ENCODE measurements around the gene PKIB.

PKIB gene

DNA sequence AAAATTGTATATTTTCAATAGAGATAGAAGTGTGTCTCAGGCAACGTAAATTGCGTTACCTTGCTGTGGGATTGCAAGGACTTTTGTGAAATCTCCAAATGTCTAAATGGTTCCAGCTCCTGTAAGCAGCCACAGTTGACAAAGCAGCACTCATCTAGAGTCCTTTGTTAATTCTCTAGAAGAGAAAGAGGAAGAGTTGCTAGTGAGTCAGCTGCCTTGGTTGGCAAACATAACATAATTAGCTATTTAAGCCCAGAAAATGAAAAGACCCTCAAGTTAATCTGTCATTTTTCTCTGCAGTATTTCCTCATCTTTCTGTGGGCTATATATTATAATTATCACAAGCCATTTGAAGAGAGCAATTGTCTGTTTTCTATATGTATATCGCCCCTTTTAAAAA, 102.9 kb downstream of the PKIB start:
- DNase-seq (ENCODE audit: extremely low read depth, low read depth): no peak
- TF ChIP-seq, protein P1, sequence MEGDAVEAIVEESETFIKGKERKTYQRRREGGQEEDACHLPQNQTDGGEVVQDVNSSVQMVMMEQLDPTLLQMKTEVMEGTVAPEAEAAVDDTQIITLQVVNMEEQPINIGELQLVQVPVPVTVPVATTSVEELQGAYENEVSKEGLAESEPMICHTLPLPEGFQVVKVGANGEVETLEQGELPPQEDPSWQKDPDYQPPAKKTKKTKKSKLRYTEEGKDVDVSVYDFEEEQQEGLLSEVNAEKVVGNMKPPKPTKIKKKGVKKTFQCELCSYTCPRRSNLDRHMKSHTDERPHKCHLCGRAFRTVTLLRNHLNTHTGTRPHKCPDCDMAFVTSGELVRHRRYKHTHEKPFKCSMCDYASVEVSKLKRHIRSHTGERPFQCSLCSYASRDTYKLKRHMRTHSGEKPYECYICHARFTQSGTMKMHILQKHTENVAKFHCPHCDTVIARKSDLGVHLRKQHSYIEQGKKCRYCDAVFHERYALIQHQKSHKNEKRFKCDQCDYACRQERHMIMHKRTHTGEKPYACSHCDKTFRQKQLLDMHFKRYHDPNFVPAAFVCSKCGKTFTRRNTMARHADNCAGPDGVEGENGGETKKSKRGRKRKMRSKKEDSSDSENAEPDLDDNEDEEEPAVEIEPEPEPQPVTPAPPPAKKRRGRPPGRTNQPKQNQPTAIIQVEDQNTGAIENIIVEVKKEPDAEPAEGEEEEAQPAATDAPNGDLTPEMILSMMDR (IDR thresholded peaks at IDR 0.05; ENCODE audit: low read depth, low read length): no peak

DNA sequence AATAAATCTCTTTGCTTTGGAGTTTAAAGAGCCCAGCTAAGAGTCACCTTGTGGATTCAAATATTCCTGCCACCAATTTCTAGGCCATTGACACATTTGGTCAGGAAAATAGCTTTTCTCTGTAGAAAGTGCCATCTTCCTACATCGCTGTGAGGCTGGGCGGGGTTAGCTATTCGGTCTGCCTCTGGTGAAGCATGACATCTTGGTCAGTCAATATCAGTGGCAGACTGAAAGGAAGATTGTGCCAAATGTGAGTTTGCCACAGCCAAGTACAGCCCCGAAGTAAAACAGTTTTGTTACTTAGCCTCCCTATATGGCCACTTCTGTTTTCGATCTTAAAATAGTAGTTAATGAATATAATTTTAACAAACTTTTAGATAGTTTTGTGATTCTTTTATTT, 103.9 kb downstream of the PKIB start:
- DNase-seq (ENCODE audit: extremely low read depth, low read depth): no peak

DNA sequence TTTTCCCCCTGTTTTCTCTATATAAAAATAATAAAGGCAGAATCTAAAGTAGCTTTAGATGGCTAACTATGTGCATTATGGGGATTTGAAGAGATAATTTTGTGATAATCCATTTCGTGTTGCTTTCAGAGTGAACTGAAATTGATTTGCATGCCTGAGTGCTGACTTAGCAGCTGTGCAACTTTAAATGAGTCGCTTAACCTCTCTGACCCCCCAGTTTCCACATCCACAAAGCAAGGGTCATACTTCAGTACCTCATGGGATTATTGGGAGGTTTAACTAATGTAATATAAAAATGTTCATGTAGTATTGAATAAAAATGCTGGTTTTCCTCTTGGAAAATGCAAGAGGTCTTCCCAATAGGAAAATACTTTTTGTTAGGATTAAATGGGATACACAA, 105.5 kb downstream of the PKIB start:
- no peak for DNase-seq (ENCODE audit: extremely low read depth, low read depth)
- TF ChIP-seq, protein P1 (IDR thresholded peaks at IDR 0.05; ENCODE audit: low read depth, low read length): no peak

More for the DNA sequence above, 103.9 kb downstream of the PKIB start:
- TF ChIP-seq, protein P1 (IDR thresholded peaks at IDR 0.05; ENCODE audit: low read depth, low read length): no peak

DNA sequence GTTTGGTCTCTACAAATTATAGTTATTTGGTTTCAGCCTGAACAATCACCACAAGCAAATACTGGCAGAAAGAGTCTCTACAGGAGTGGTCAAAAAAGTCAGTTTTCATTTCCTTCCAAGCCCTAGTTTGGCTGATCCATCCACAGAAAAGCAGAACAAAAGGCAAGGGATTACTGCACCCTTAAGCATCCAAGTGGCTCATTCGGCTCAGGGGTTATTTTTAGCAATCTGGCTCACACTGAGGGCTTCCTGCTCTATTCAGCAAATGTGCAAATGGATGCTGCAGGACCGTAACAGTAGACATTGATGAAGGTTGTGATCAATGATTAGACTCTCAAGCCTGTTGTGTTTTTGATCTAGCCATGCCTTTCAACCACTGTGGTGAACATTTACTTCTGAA, 107.1 kb downstream of the PKIB start:
- no peak for DNase-seq (ENCODE audit: extremely low read depth, low read depth)
- TF ChIP-seq, protein P1 (IDR thresholded peaks at IDR 0.05; ENCODE audit: low read depth, low read length): no peak

DNA sequence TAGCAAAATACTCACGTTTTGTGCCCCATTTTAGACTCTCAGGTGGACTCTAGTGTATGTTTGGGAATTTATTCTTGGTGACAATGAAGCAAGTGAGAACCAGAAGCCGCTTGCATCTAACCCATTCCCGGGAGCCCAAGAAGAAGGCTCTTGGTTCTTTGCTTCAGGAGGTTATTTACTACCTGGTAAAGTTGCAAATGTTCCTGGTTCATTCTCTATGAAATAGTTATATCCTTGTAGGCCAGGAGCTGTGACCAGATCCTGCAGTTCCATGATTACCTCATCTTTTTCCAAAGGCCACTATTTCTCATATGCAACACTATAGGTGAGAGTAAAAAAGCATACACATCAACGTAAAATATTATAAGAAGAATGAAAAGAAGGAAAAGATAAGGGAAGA, 108.4 kb downstream of the PKIB start:
- no peak for DNase-seq (ENCODE audit: extremely low read depth, low read depth)
- TF ChIP-seq, protein P1 (IDR thresholded peaks at IDR 0.05; ENCODE audit: low read depth, low read length): no peak

DNA sequence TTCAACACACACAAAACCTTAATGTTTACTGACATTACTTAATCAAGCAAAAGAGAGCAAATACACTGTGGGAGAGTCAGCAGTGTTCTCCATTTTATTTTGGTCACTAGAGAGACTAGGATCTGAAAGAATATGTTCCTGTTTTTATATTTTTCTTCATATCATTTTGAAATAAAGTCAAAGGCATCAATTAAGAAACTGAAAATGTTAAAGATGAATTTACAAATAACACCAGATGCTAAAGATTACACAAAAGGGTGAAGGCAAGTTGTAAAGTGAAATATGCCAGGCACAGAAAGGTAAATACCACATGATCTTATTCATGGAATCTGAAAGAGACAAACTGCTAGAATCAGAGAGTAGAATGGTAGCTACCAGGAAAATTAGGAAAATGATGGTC, 109.0 kb downstream of the PKIB start:
- no peak for DNase-seq (ENCODE audit: extremely low read depth, low read depth)
- TF ChIP-seq, protein P1 (IDR thresholded peaks at IDR 0.05; ENCODE audit: low read depth, low read length): no peak

DNA sequence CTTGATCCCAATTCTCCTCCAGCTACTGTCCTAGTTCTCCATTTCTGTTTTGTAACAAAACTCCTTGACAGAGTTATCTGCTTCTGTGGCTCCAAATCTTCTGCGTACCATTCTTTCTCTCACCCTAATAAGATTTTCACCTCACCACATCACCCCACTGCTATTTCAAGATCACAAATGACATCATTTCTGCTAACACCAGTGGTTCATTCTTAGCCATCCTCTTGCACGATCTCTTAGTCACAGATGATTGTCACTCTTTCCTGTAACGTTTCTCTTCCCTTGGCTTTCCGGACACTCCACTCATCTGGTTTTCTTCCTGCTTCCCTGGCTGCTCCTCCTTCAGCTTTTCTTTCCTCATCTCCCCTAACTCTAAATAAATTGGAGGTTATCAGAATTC, 112.5 kb downstream of the PKIB start:
- no peak for DNase-seq (ENCODE audit: extremely low read depth, low read depth)
- TF ChIP-seq, protein P1 (IDR thresholded peaks at IDR 0.05; ENCODE audit: low read depth, low read length): no peak

Data from AG09319 (cell line).